ENCODE data around the gene CFAP141. TPM values are rescaled to one million over a fixed set of nuclear protein-coding genes. Genes with fewer than 3 reads are reported as not detected.
"Not testable (repeated sequence)": the region's sequence is repeated elsewhere in the genome, so short reads cannot be mapped to it uniquely, and the experiment has no call there.

CFAP141 gene
- not detected for polyA plus RNA-seq

DNA sequence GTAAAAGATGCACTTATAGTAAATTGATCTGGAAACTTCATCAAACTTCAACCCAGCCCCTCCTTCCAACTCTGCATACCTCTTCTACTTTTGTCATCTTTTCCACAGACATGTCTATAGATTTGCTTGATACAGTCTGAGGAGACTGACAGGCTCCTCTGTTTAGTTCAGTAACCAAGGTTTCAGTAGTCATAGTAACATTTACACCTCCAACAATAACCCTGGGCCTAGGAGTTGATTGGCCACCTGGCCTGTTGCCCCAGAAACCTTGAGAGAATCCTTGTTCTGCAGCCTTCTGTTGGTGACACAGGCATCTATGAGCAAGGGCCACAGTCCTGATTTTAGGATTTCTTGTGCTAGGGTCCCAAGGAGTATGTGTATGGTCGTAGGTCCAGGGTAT is at the start of gene CFAP141:
Gene CFAP141, minus strand, starts transcription at position 138 of the 400 bp plus-strand sequence. Its CDS starts 26 bp downstream, at position 112.
- Histone ChIP-seq H3K4me1 (ENCODE audit: control insufficient read depth in 2 of 2, insufficient read depth in 2 of 2, low read length in 1 of 2) (no peaks in the 10 kb centered on the region), H3K36me3 (ENCODE audit: control insufficient read depth in 2 of 2, insufficient read depth in 2 of 2, low read length in 1 of 2) (peaks cover 8 to 19% of the 10 kb centered on the region in 2 donors), H3K27ac (ENCODE audit: low read depth in 2 of 2, low read length in 1 of 2) (no peak within 1 kb of the TSS), H3K4me3 (ENCODE audit: low read depth in 1 of 2, low read length in 2 of 2) (no peak within 1 kb of the TSS), H3K9me3 (ENCODE audit: control insufficient read depth in 2 of 2, insufficient read depth in 1 of 2, low read depth in 1 of 2, low read length in 1 of 2) (no peaks in the 10 kb centered on the region), H3K27me3 (ENCODE audit: control insufficient read depth in 1 of 2, insufficient read depth in 2 of 2, low read length in 2 of 2) (no peaks in the 10 kb centered on the region)
- 81 to 83% methylated on average over 1 of the region's 1 CpG for WGBS, 2 donors

DNA sequence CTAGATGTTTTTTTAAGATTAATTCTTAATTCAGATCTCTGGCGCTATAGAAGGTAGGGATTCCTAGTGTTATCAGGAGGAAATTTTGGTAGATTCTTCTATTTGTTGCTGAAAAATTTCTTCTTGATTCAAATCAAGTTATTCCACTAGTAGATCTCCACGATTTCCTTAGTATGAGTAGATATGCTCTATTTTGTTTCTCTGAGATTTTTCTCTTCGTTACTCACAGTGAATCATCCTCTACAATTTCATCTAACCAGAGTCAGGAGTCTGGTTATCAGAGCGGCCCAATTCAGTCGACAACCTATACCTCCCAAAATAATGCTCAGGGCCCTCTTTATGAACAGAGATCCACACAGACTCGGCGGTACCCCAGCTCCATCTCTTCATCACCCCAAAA is 47.5 kb upstream of the CFAP141 start:
- no peak overlapping the region for H3K27ac ChIP-seq (ENCODE audit: low read depth in 2 of 2, low read length in 1 of 2)
- H3K36me3 ChIP-seq (ENCODE audit: control insufficient read depth in 2 of 2, insufficient read depth in 2 of 2, low read length in 1 of 2): peaks cover 40 to 45% of the 10 kb centered on the region in 2 donors
- H3K4me3 ChIP-seq (ENCODE audit: low read depth in 1 of 2, low read length in 2 of 2): no peak overlapping the region
- no peaks in the 10 kb centered on the region for H3K27me3 ChIP-seq (ENCODE audit: control insufficient read depth in 1 of 2, insufficient read depth in 2 of 2, low read length in 2 of 2)
- H3K9me3 ChIP-seq (ENCODE audit: control insufficient read depth in 2 of 2, insufficient read depth in 1 of 2, low read depth in 1 of 2, low read length in 1 of 2): no peaks in the 10 kb centered on the region
- H3K4me1 ChIP-seq (ENCODE audit: control insufficient read depth in 2 of 2, insufficient read depth in 2 of 2, low read length in 1 of 2): no peaks in the 10 kb centered on the region
- 93 to 96% methylated on average over 7 of the region's 7 CpGs for WGBS, 2 donors

DNA sequence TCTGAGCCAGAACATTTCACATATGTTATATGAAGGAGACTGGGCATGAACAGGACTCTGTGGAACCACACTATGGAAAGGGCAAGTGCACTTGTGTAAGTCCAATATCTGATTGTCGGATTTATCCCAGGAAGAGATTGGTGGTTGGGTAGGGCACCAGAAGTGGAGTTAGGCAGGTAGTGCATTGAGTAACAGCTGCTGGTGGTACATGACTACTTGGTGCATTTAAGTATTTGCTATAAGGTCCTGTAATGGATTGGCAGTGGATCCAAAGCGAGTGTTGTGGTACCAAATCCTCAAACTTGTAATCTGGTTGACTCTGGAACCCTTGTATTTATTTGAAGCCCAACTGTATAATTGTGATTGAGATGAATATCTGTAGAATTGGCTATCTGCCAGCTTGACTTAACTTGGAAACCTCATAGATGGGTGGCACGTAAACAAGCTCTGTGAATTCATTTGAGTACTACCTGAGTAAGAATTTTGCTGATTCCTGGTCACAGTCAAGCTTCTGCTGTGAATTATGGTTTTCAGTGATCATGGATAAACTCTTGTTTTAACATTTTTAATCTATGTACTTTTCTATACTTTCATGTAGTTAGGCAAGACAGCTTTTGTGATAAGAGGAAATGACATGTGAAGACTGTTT is 35.7 kb upstream of the CFAP141 start:
- 90% methylated on average over 3 of the region's 3 CpGs for WGBS, 2 donors
- Histone ChIP-seq H3K27me3 (ENCODE audit: control insufficient read depth in 1 of 2, insufficient read depth in 2 of 2, low read length in 2 of 2) (no peaks in the 10 kb centered on the region), H3K27ac (ENCODE audit: low read depth in 2 of 2, low read length in 1 of 2) (no peak overlapping the region), H3K4me3 (ENCODE audit: low read depth in 1 of 2, low read length in 2 of 2) (no peak overlapping the region), H3K36me3 (ENCODE audit: control insufficient read depth in 2 of 2, insufficient read depth in 2 of 2, low read length in 1 of 2) (peaks cover 15 to 19% of the 10 kb centered on the region in 2 donors), H3K4me1 (ENCODE audit: control insufficient read depth in 2 of 2, insufficient read depth in 2 of 2, low read length in 1 of 2) (no peaks in the 10 kb centered on the region), H3K9me3 (ENCODE audit: control insufficient read depth in 2 of 2, insufficient read depth in 1 of 2, low read depth in 1 of 2, low read length in 1 of 2) (no peaks in the 10 kb centered on the region)

DNA sequence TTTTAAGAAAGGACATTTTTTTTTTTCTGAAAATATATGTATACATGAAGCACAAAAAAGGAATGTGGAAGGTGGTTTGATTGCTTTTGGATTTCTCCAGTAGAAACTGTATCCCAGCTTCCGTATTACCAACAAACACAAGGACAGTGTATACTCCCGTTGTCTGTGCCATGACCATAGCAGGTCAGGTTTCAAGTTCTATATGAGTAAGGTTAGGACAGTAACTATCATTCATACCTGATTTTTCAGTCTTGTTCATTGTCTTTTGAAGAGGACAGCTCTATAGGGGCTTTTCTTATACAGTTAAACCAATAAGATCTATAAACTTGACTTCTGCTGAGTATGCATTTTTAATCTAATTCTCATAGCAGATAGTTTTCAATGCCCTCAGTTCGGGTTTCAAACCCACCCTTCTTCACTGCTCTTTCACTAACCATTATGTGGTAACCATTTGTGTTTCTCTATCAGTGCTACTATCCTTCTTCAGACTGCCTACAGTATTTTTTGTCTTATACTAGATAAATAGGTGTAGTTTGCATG is 34.2 kb upstream of the CFAP141 start:
- 89 to 93% methylated on average over 3 of the region's 3 CpGs for WGBS, 2 donors
- no peaks in the 10 kb centered on the region for H3K27me3 ChIP-seq (ENCODE audit: control insufficient read depth in 1 of 2, insufficient read depth in 2 of 2, low read length in 2 of 2)
- H3K4me3 ChIP-seq (ENCODE audit: low read depth in 1 of 2, low read length in 2 of 2): no peak overlapping the region
- no peaks in the 10 kb centered on the region for H3K9me3 ChIP-seq (ENCODE audit: control insufficient read depth in 2 of 2, insufficient read depth in 1 of 2, low read depth in 1 of 2, low read length in 1 of 2)
- H3K36me3 ChIP-seq (ENCODE audit: control insufficient read depth in 2 of 2, insufficient read depth in 2 of 2, low read length in 1 of 2): peaks cover 19 to 23% of the 10 kb centered on the region in 2 donors
- H3K4me1 ChIP-seq (ENCODE audit: control insufficient read depth in 2 of 2, insufficient read depth in 2 of 2, low read length in 1 of 2): no peaks in the 10 kb centered on the region
- no peak overlapping the region for H3K27ac ChIP-seq (ENCODE audit: low read depth in 2 of 2, low read length in 1 of 2)

DNA sequence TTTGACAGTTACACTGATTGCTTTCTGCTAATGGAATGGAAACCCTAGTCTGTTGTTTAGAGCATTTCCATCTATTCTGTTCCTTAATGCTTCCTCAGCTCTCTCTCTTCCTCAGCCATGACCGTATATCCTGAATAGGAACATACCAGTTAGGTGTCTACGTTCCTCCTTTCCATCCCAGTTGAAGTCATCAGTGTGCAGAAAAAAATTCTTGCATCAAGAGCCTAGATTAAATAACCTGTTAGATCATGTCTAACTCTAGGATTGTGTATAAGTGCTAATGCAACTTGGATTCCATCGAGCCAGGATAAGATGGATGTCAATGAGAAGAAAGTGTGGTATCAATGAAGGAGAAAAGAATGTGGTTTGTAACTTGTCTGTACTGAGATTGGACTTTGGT is 33.4 kb upstream of the CFAP141 start:
- H3K27me3 ChIP-seq (ENCODE audit: control insufficient read depth in 1 of 2, insufficient read depth in 2 of 2, low read length in 2 of 2): no peaks in the 10 kb centered on the region
- no peaks in the 10 kb centered on the region for H3K9me3 ChIP-seq (ENCODE audit: control insufficient read depth in 2 of 2, insufficient read depth in 1 of 2, low read depth in 1 of 2, low read length in 1 of 2)
- peaks cover 20 to 22% of the 10 kb centered on the region in 2 donors for H3K36me3 ChIP-seq (ENCODE audit: control insufficient read depth in 2 of 2, insufficient read depth in 2 of 2, low read length in 1 of 2)
- no peak overlapping the region for H3K4me3 ChIP-seq (ENCODE audit: low read depth in 1 of 2, low read length in 2 of 2)
- WGBS, 2 donors: 71 to 74% methylated on average over 3 of the region's 3 CpGs
- H3K4me1 ChIP-seq (ENCODE audit: control insufficient read depth in 2 of 2, insufficient read depth in 2 of 2, low read length in 1 of 2): no peaks in the 10 kb centered on the region
- no peak overlapping the region for H3K27ac ChIP-seq (ENCODE audit: low read depth in 2 of 2, low read length in 1 of 2)

DNA sequence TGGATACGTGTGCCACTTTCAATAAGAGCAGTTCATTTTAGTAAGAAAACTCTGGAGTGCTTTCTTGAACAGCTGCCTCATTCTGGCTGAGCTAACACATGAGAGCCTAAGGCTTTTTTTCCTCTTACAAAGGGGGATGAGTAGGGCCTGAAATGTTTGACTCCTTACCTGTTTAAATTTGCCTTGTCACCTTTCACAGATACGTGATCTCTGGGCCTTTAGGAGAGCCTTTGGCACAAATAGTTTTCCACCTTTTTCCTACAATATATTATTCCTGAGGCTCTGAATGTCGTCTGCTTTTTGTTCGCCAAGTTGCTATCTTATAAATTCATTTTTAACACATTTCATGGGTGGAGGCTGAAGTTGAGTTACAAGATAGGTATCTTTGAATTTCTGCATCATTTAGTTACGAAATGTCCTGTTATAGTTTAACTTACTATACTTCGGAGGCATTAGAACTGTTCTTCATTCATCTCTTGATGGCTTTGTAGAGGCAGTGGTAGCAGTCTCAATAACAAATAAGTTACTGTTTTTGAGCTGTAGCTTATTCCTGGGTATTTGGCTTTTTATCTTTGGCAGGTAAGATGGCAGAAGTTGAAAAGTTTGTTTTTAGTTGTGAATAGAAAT is 31.9 kb upstream of the CFAP141 start:
- H3K27me3 ChIP-seq (ENCODE audit: control insufficient read depth in 1 of 2, insufficient read depth in 2 of 2, low read length in 2 of 2): no peaks in the 10 kb centered on the region
- H3K36me3 ChIP-seq (ENCODE audit: control insufficient read depth in 2 of 2, insufficient read depth in 2 of 2, low read length in 1 of 2): peaks cover 14 to 22% of the 10 kb centered on the region in 2 donors
- H3K9me3 ChIP-seq (ENCODE audit: control insufficient read depth in 2 of 2, insufficient read depth in 1 of 2, low read depth in 1 of 2, low read length in 1 of 2): no peaks in the 10 kb centered on the region
- WGBS, 2 donors: 89 to 93% methylated on average over 6 of the region's 6 CpGs
- H3K4me1 ChIP-seq (ENCODE audit: control insufficient read depth in 2 of 2, insufficient read depth in 2 of 2, low read length in 1 of 2): no peaks in the 10 kb centered on the region
- no peak overlapping the region for H3K27ac ChIP-seq (ENCODE audit: low read depth in 2 of 2, low read length in 1 of 2)
- no peak overlapping the region for H3K4me3 ChIP-seq (ENCODE audit: low read depth in 1 of 2, low read length in 2 of 2)

DNA sequence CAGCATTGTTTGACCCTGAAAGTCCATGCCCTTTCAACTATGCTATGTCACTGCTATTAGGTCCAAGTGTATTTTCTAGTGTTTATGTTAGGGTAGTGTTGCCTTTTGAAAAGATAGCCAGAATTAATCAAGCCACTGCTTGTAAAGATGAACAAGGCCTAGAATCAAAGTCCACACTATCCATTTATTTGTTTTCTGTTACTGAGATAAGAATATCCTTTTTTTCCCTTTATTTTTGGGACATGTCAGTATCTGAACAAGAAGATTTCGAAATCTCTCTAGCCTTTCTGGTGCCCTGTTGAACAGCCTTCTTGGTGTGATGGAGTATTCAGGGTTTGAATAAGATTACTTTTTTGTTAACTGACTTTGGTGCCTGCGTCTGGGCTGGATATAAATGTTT is 31.3 kb upstream of the CFAP141 start:
- Histone ChIP-seq H3K4me3 (ENCODE audit: low read depth in 1 of 2, low read length in 2 of 2) (no peak overlapping the region), H3K36me3 (ENCODE audit: control insufficient read depth in 2 of 2, insufficient read depth in 2 of 2, low read length in 1 of 2) (peaks cover 16 to 22% of the 10 kb centered on the region in 2 donors), H3K4me1 (ENCODE audit: control insufficient read depth in 2 of 2, insufficient read depth in 2 of 2, low read length in 1 of 2) (no peaks in the 10 kb centered on the region), H3K27ac (ENCODE audit: low read depth in 2 of 2, low read length in 1 of 2) (no peak overlapping the region), H3K27me3 (ENCODE audit: control insufficient read depth in 1 of 2, insufficient read depth in 2 of 2, low read length in 2 of 2) (no peaks in the 10 kb centered on the region), H3K9me3 (ENCODE audit: control insufficient read depth in 2 of 2, insufficient read depth in 1 of 2, low read depth in 1 of 2, low read length in 1 of 2) (no peaks in the 10 kb centered on the region)
- WGBS, 2 donors: 93 to 96% methylated on average over 2 of the region's 2 CpGs

DNA sequence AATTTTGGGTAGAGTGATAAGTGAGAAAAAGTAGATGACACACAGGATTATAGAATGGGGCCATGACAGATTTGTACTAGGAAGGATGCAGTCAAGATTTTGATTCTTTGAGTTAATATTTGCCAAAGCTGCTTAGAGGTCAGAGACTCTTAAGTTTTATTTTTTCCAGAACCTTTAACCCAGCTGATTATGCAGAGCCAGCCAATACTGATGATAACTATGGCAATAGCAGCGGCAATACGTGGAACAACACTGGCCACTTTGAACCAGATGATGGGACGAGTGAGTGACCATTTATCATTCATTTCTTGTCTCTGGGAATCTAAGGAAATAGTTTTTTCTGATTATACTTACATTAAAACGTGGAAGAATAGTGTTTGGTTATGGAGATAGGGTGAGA is 30.7 kb upstream of the CFAP141 start:
- H3K36me3 ChIP-seq (ENCODE audit: control insufficient read depth in 2 of 2, insufficient read depth in 2 of 2, low read length in 1 of 2): peaks cover 16 to 21% of the 10 kb centered on the region in 2 donors
- WGBS, 2 donors: 87 to 90% methylated on average over 4 of the region's 4 CpGs

DNA sequence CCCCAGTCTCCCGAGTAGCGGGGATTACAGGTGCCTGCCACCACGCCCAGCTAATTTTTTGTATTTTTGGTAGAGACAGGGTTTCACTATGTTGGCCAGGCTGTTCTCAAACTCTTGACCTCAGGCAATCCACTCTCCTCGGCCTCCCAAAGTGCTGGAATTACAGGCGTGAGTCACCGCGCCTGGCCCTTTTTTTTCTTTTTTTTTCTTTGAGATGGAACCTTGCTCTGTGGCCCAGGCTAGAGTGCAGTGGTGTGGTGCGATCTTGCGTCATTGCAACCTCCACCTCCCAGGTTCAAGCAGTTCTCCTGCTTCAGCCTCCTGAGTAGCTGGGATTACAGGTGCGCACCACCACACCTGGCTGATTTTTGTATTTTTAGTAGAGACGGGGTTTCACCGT is 27.0 kb upstream of the CFAP141 start:
- 94 to 95% methylated on average over 12 of the region's 12 CpGs for WGBS, 2 donors
- not testable (repeated sequence) for H3K4me1 ChIP-seq (ENCODE audit: control insufficient read depth in 2 of 2, insufficient read depth in 2 of 2, low read length in 1 of 2); H3K4me3 ChIP-seq (ENCODE audit: low read depth in 1 of 2, low read length in 2 of 2); H3K9me3 ChIP-seq (ENCODE audit: control insufficient read depth in 2 of 2, insufficient read depth in 1 of 2, low read depth in 1 of 2, low read length in 1 of 2); H3K27me3 ChIP-seq (ENCODE audit: control insufficient read depth in 1 of 2, insufficient read depth in 2 of 2, low read length in 2 of 2); H3K27ac ChIP-seq (ENCODE audit: low read depth in 2 of 2, low read length in 1 of 2)
- peaks cover 13 to 22% of the 10 kb centered on the region in 2 donors for H3K36me3 ChIP-seq (ENCODE audit: control insufficient read depth in 2 of 2, insufficient read depth in 2 of 2, low read length in 1 of 2)

More for the DNA sequence above, 30.7 kb upstream of the CFAP141 start:
- H3K9me3 ChIP-seq (ENCODE audit: control insufficient read depth in 2 of 2, insufficient read depth in 1 of 2, low read depth in 1 of 2, low read length in 1 of 2): no peaks in the 10 kb centered on the region
- no peak overlapping the region for H3K27ac ChIP-seq (ENCODE audit: low read depth in 2 of 2, low read length in 1 of 2)
- H3K27me3 ChIP-seq (ENCODE audit: control insufficient read depth in 1 of 2, insufficient read depth in 2 of 2, low read length in 2 of 2): no peaks in the 10 kb centered on the region
- H3K4me3 ChIP-seq (ENCODE audit: low read depth in 1 of 2, low read length in 2 of 2): no peak overlapping the region
- H3K4me1 ChIP-seq (ENCODE audit: control insufficient read depth in 2 of 2, insufficient read depth in 2 of 2, low read length in 1 of 2): no peaks in the 10 kb centered on the region

DNA sequence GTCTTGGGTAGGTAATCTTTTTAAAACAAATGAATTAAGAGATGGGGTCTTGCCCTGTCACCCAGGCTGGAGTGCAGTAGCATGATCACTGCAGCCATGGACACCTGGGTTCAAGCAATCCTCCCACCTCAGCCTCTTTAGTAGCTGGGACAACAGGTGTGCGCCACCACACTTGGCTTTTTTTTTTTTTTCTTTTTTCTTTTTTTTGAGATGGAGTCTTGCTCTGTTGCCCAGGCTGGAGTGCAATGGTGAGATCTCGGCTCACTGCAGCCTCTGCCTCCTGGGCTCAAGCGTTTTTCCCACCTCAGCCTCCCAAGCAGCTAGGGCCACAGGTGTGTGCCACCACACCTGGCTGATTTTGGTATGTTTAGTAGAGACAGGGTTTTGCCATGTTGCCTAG is 25.0 kb upstream of the CFAP141 start:
- not testable (repeated sequence) for H3K9me3 ChIP-seq (ENCODE audit: control insufficient read depth in 2 of 2, insufficient read depth in 1 of 2, low read depth in 1 of 2, low read length in 1 of 2); H3K27me3 ChIP-seq (ENCODE audit: control insufficient read depth in 1 of 2, insufficient read depth in 2 of 2, low read length in 2 of 2); H3K4me3 ChIP-seq (ENCODE audit: low read depth in 1 of 2, low read length in 2 of 2); H3K27ac ChIP-seq (ENCODE audit: low read depth in 2 of 2, low read length in 1 of 2); H3K4me1 ChIP-seq (ENCODE audit: control insufficient read depth in 2 of 2, insufficient read depth in 2 of 2, low read length in 1 of 2)
- 95 to 99% methylated on average over 3 of the region's 3 CpGs for WGBS, 2 donors
- H3K36me3 ChIP-seq (ENCODE audit: control insufficient read depth in 2 of 2, insufficient read depth in 2 of 2, low read length in 1 of 2): peaks cover 10 to 16% of the 10 kb centered on the region in 2 donors
